ENCODE results near the gene PAPPA.

PAPPA gene

GRCh38 chr9:116182876-116183275 lies 29.3 kb downstream of the PAPPA start:
- peaks cover 11% of the 10 kb centered on the region for H3K79me2 ChIP-seq
- H3K9ac ChIP-seq: no peak overlapping the region
- H3K9me3 ChIP-seq (ENCODE audit: control insufficient read depth, low read length): no peaks in the 10 kb centered on the region
- no peak overlapping the region for H3K4me2 ChIP-seq (ENCODE audit: low read length)
- no peak overlapping the region for H3K4me3 ChIP-seq (ENCODE audit: low read depth, low read length)
- no peaks in the 10 kb centered on the region for H3K36me3 ChIP-seq (ENCODE audit: control insufficient read depth, insufficient read depth, low read length)
- peaks cover 14% of the 10 kb centered on the region for H3K4me1 ChIP-seq
- no peak overlapping the region for H3K27ac ChIP-seq
- no peaks in the 10 kb centered on the region for H3K27me3 ChIP-seq (ENCODE audit: control insufficient read depth, insufficient read depth, low read length)
- H2AFZ ChIP-seq: no peak overlapping the region
- no peak for TF ChIP-seq CTCF (IDR thresholded peaks at IDR 0.05)

GRCh38 chr9:116187570-116188170 lies 34.1 kb downstream of the PAPPA start:
- peaks cover 35% of the 10 kb centered on the region for H3K4me1 ChIP-seq
- no peaks in the 10 kb centered on the region for H3K36me3 ChIP-seq (ENCODE audit: control insufficient read depth, insufficient read depth, low read length)
- no peak overlapping the region for H3K4me3 ChIP-seq (ENCODE audit: low read depth, low read length)
- TF ChIP-seq CTCF (IDR thresholded peaks at IDR 0.05): no peak
- no peaks in the 10 kb centered on the region for H3K27me3 ChIP-seq (ENCODE audit: control insufficient read depth, insufficient read depth, low read length)
- peak overlapping the region; percentile 96 for H3K27ac ChIP-seq
- no peak overlapping the region for H2AFZ ChIP-seq
- no peaks in the 10 kb centered on the region for H3K9me3 ChIP-seq (ENCODE audit: control insufficient read depth, low read length)
- H3K79me2 ChIP-seq: peaks cover 5% of the 10 kb centered on the region
- no peak overlapping the region for H3K4me2 ChIP-seq (ENCODE audit: low read length)
- H3K9ac ChIP-seq: no peak overlapping the region

GRCh38 chr9:116189683-116190082 lies 36.1 kb downstream of the PAPPA start:
- no peak for TF ChIP-seq CTCF (IDR thresholded peaks at IDR 0.05)
- Histone ChIP-seq H2AFZ (no peak overlapping the region), H3K4me2 (ENCODE audit: low read length) (peak overlapping the region; percentile 12), H3K27me3 (ENCODE audit: control insufficient read depth, insufficient read depth, low read length) (no peaks in the 10 kb centered on the region), H3K9ac (no peak overlapping the region), H3K79me2 (peaks cover 14% of the 10 kb centered on the region), H3K27ac (peak overlapping the region; percentile 96), H3K4me3 (ENCODE audit: low read depth, low read length) (no peak overlapping the region), H3K9me3 (ENCODE audit: control insufficient read depth, low read length) (no peaks in the 10 kb centered on the region), H3K36me3 (ENCODE audit: control insufficient read depth, insufficient read depth, low read length) (no peaks in the 10 kb centered on the region), H3K4me1 (peaks cover 32% of the 10 kb centered on the region)

GRCh38 chr9:116190637-116191396 lies 37.2 kb downstream of the PAPPA start:
- no peak overlapping the region for H3K4me3 ChIP-seq (ENCODE audit: low read depth, low read length)
- peak overlapping the region; percentile 96 for H3K27ac ChIP-seq
- no peak for TF ChIP-seq CTCF (IDR thresholded peaks at IDR 0.05)

More at GRCh38 chr9:116190637-116191396, 37.2 kb downstream of the PAPPA start:
- Histone ChIP-seq H3K9ac (no peak overlapping the region), H3K27me3 (ENCODE audit: control insufficient read depth, insufficient read depth, low read length) (no peaks in the 10 kb centered on the region), H3K36me3 (ENCODE audit: control insufficient read depth, insufficient read depth, low read length) (no peaks in the 10 kb centered on the region), H2AFZ (no peak overlapping the region), H3K79me2 (peaks cover 14% of the 10 kb centered on the region), H3K4me1 (peaks cover 33% of the 10 kb centered on the region), H3K4me2 (ENCODE audit: low read length) (no peak overlapping the region), H3K9me3 (ENCODE audit: control insufficient read depth, low read length) (no peaks in the 10 kb centered on the region)

Data from parathyroid adenoma (tissue), 2 donors.